ENCODE data around the gene SLC27A4.

- TF ChIP-seq CTCF (IDR thresholded peaks at IDR 0.05): peak in 1 of 4 experiments; percentile 26
- peak; percentile 76 to 89 for TF ChIP-seq POLR2A (IDR thresholded peaks at IDR 0.05)
- TF ChIP-seq POLR2AphosphoS5 (IDR thresholded peaks at IDR 0.05): peak; percentile 69
These were observed 30.7 kb downstream of the SLC27A4 start, which contains the start of gene URM1 for GRCh38 chr9:128370752-128371629.
